ENCODE measurements around the gene CRTC3.

- TF ChIP-seq CTCF (IDR thresholded peaks at IDR 0.05), result no peak
- no peak for TF ChIP-seq POLR2A (IDR thresholded peaks at IDR 0.05)
Measured at GRCh38 chr15:90489514-90489913, 40.2 kb upstream of the CRTC3 start.

All from Peyer's patch (tissue), 4 donors.